ENCODE data around the gene ERFL. TPM values are rescaled to one million over a fixed set of nuclear protein-coding genes. Genes with fewer than 3 reads are reported as not detected.
"Not testable (repeated sequence)": the region's sequence is repeated elsewhere in the genome, so short reads cannot be mapped to it uniquely, and the experiment has no call there.

ERFL gene
- total RNA-seq, 2 experiments from 2014 or later: 1.6 to 6.8 TPM

DNA sequence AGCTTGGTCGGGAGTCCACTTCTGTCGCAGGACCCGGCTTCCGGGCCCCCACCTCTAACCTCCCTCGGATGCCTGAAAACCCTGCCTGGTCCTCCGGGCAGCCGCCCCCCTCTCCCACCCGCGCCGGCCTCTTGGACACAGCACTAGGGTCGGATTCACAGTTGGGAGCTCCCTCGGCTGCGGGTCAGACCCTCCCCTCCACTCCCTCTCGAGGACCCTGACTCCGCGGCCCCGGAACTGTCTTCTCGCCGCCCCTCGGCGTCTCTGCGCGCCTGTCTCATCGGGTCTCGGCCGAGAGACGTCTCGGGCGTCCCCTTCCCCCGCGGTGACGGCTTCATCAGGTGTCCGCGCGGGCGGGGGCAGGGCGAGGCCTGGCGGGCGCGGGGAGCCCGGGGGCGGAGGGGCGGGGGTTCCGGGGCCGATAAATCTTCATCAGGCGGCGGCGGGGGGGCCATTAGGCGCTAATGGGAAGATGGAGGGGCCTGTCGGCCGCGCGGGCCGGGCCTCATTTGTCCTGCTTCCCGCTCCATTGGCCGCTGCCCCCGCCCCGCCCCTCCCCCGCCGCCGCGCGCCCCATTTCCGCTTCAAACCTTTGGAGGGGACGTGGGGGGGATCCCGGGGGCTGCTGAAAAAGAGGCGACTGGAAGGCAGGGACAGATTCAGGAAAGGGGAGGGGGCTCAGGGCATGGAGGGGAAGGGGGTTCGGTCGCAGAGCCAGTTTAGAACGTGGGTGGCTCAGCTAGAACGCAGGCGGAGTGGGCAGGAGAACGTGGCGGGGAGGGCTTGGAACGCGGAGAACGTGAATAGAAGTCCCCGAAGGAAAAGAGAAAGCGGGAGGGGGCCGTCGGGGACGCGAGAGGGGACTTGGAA is 11.8 kb upstream of the ERFL start:
- no peaks in the 10 kb centered on the region for H3K9me3 ChIP-seq (ENCODE audit: low read length)
- ChIA-PET CTCF (ENCODE audit: unreplicated experiment) (no interaction called here), POLR2A (no interaction called here)
- DNase-seq (ENCODE audit: low spot score): peak; percentile 79
- H3K4me1 ChIP-seq (ENCODE audit: insufficient read depth, low read length, poor library complexity, severe bottlenecking): peaks cover 80% of the 10 kb centered on the region
- no peaks in the 10 kb centered on the region for H3K9me2 ChIP-seq (ENCODE audit: insufficient read depth, low read length)
- peak overlapping the region; percentile 80 for H3K27ac ChIP-seq (ENCODE audit: low read depth, low read length, poor library complexity, severe bottlenecking)
- intact Hi-C loops (cut with micrococcal nuclease; ENCODE audit: unreplicated experiment): loop anchor here (10.0 kb wide), 1 partner anchor 395 kb away; no protein-coding TSS in a partner anchor
- H4K20me1 ChIP-seq (ENCODE audit: insufficient read depth, low read length): no peaks in the 10 kb centered on the region
- peaks cover 6% of the 10 kb centered on the region; the same call in 1 of the 2 replicates for H3K79me2 ChIP-seq (ENCODE audit: insufficient read depth, low read depth, low read length)
- BruUV-seq (replicated peaks): no TSS peak
- TF ChIP-seq, protein P1, sequence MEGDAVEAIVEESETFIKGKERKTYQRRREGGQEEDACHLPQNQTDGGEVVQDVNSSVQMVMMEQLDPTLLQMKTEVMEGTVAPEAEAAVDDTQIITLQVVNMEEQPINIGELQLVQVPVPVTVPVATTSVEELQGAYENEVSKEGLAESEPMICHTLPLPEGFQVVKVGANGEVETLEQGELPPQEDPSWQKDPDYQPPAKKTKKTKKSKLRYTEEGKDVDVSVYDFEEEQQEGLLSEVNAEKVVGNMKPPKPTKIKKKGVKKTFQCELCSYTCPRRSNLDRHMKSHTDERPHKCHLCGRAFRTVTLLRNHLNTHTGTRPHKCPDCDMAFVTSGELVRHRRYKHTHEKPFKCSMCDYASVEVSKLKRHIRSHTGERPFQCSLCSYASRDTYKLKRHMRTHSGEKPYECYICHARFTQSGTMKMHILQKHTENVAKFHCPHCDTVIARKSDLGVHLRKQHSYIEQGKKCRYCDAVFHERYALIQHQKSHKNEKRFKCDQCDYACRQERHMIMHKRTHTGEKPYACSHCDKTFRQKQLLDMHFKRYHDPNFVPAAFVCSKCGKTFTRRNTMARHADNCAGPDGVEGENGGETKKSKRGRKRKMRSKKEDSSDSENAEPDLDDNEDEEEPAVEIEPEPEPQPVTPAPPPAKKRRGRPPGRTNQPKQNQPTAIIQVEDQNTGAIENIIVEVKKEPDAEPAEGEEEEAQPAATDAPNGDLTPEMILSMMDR (conservative IDR thresholded peaks at IDR 0.05; ENCODE audit: low read length): no peak
- TF ChIP-seq EZH2phosphoT487 (IDR thresholded peaks at IDR 0.05; ENCODE audit: borderline replicate concordance, low read depth, low read length): no peak
- peak overlapping the region; percentile 82 for H3K4me2 ChIP-seq (ENCODE audit: low read length)
- H2AFZ ChIP-seq (ENCODE audit: low read length): peak overlapping the region; percentile 21; the same call in 1 of the 2 replicates
- H3K4me3 ChIP-seq (ENCODE audit: low read depth, low read length, poor library complexity, severe bottlenecking): peak overlapping the region; percentile 71
- H3K36me3 ChIP-seq (ENCODE audit: insufficient read depth, low read length): no peaks in the 10 kb centered on the region

DNA sequence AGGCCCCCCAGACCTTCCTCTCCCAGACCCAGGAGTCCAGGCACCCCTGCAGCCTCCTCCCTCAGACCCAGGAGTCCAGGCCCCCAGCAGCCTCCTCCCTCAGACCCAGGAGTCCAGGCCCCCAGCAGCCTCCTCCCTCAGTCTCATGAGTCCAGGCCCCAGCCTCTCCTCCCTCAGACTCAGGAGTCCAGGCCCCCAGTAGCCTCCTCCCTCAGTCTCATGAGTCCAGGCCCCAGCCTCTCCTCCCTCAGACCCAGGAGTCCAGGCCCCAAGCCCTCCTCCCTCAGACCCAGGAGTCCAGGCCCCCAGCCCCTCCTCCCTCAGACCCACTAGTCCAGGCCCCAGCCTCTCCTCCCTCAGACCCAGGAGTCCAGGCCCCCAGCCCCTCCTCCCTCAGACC is 11.0 kb upstream of the ERFL start:
- H4K20me1 ChIP-seq (ENCODE audit: insufficient read depth, low read length); intact Hi-C loops (cut with micrococcal nuclease; ENCODE audit: unreplicated experiment); H2AFZ ChIP-seq (ENCODE audit: low read length); CTCF ChIA-PET (ENCODE audit: unreplicated experiment); H3K9me3 ChIP-seq (ENCODE audit: low read length); H3K79me2 ChIP-seq (ENCODE audit: insufficient read depth, low read depth, low read length); BruUV-seq (replicated peaks); POLR2A ChIA-PET; H3K36me3 ChIP-seq (ENCODE audit: insufficient read depth, low read length); H3K9me2 ChIP-seq (ENCODE audit: insufficient read depth, low read length); DNase-seq (ENCODE audit: low spot score): not testable (repeated sequence)
- Histone ChIP-seq H3K27ac (ENCODE audit: low read depth, low read length, poor library complexity, severe bottlenecking) (peak overlapping the region; percentile 80), H3K4me2 (ENCODE audit: low read length) (peak overlapping the region; percentile 82), H3K4me3 (ENCODE audit: low read depth, low read length, poor library complexity, severe bottlenecking) (peak overlapping the region; percentile 71), H3K4me1 (ENCODE audit: insufficient read depth, low read length, poor library complexity, severe bottlenecking) (peaks cover 80% of the 10 kb centered on the region)

DNA sequence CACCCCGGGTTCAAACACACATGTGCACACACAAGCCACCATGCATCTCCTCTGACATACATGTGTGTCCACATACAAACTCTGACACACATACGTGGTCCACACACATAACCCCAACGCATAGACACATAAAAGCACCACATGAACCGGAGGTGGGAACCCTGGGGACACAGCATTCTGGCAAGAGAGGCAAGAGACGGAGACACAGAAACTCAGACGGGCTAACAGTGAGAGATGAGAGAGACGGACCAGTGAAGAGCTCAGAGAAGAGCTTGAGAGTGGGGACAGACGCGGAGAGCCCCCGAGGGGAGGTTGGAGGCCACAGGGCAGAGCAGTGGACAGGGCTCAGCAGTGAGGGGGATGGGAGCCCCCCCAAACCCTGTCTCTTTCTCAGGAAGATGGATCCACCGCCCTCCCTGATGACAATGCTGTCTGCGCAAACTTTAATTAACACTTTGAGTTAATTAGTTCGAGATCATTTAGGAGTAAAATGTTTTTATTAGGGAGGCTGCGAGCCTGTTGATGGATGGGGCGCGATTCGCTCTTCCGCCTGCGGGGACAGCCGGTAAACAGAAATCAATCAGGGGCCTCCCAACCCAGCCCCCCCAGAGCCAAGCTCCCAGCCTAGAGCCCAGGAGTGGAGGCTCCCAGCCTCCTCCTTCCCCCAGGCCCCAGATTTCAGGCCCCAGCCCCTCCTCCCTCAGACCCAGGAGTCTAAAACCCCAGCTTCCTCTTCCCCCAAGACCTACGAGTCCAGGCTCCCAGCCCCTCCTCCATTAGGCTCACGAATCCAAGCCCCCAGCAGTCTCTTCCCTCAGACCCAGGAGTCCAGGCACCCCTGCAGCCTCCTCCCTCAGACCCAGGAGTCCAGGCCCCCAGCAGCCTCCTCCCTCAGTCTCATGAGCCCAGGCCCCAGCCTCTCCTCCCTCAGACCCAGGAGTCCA is 9.5 kb upstream of the ERFL start:
- intact Hi-C loops (cut with micrococcal nuclease; ENCODE audit: unreplicated experiment): loop anchor here (1.0 to 2.0 kb wide), 2 partner anchors 8 to 13 kb away; no protein-coding TSS in a partner anchor
- Histone ChIP-seq H3K36me3 (ENCODE audit: insufficient read depth, low read length) (no peaks in the 10 kb centered on the region), H3K4me2 (ENCODE audit: low read length) (peak overlapping the region; percentile 53), H3K27ac (ENCODE audit: low read depth, low read length, poor library complexity, severe bottlenecking) (peak overlapping the region; percentile 92), H3K79me2 (ENCODE audit: insufficient read depth, low read depth, low read length) (peaks cover 6% of the 10 kb centered on the region; the same call in 1 of the 2 replicates), H3K9me3 (ENCODE audit: low read length) (no peaks in the 10 kb centered on the region), H4K20me1 (ENCODE audit: insufficient read depth, low read length) (no peaks in the 10 kb centered on the region), H3K4me1 (ENCODE audit: insufficient read depth, low read length, poor library complexity, severe bottlenecking) (peaks cover 78% of the 10 kb centered on the region), H3K4me3 (ENCODE audit: low read depth, low read length, poor library complexity, severe bottlenecking) (peak overlapping the region; percentile 48), H3K9me2 (ENCODE audit: insufficient read depth, low read length) (no peaks in the 10 kb centered on the region), H2AFZ (ENCODE audit: low read length) (no peak overlapping the region)
- CTCF ChIA-PET (ENCODE audit: unreplicated experiment): interaction anchor here (1.3 kb wide), 1 partner anchor 51 kb away, joined by 4 read pairs; no protein-coding TSS in a partner anchor
- no TSS peak for BruUV-seq (replicated peaks)
- DNase-seq (ENCODE audit: low spot score): peak; percentile 58
- TF ChIP-seq EZH2phosphoT487 (IDR thresholded peaks at IDR 0.05; ENCODE audit: borderline replicate concordance, low read depth, low read length): no peak
- TF ChIP-seq, protein P1 (conservative IDR thresholded peaks at IDR 0.05; ENCODE audit: low read length): no peak
- POLR2A ChIA-PET: interaction anchor here (1.0 to 2.0 kb wide), 4 partner anchors 9 to 61 kb away, joined by 4 to 21 read pairs (median 6); partner anchors contain the start of gene ERFL

Measured in OCI-LY7 (cell line).